NT2/D1 (cell line): ENCODE data around the gene RGS12.

Source experiments
- SUZ12 ChIP-seq: IDR thresholded peaks from 2 replicates; pipeline ENCODE4 v1.6.1; 2011; ENCODE audit not compliant: insufficient read length, insufficient read depth; ENCODE audit errors: extremely low read depth
- YY1 ChIP-seq: IDR thresholded peaks from 2 replicates; pipeline ENCODE4 v1.6.1; 2011; ENCODE audit not compliant: insufficient read length, insufficient read depth
- ZNF274 ChIP-seq: IDR thresholded peaks from 2 replicates; pipeline ENCODE4 v1.6.1; 2011; ENCODE audit warnings: mild to moderate bottlenecking, low read depth, low read length

- TF ChIP-seq YY1 (no peak), SUZ12 (no peak), ZNF274 (no peak)
These were observed 24.3 kb downstream of the RGS12 start for GRCh38 chr4:3317011-3317655.
